H9 (cell line): ENCODE data around the gene MFRP. TPM values are rescaled to one million over a fixed set of nuclear protein-coding genes. Genes with fewer than 3 reads are reported as not detected.

Experiments used
- DNase-seq: peaks from one replicate; pipeline ENCODE4 v3.0.0-alpha.2; 2017
- H2AFZ ChIP-seq: one replicate; pipeline ENCODE4 v1.6.1; 2013; ENCODE audit warnings: mild to moderate bottlenecking, low read length, control low read depth, moderate library complexity
- H2AK5ac ChIP-seq: 2 replicates; pipeline ENCODE4 v1.6.1; 2013; ENCODE audit warnings: low read length, control low read depth, mixed read lengths; ENCODE audit not compliant: insufficient read length
- H2BK120ac ChIP-seq: one replicate; pipeline ENCODE4 v1.6.1; 2013; ENCODE audit warnings: low read depth, mild to moderate bottlenecking, low read length, control low read depth, inconsistent platforms; ENCODE audit not compliant: poor library complexity, severe bottlenecking
- H2BK12ac ChIP-seq: 2 replicates; pipeline ENCODE4 v1.6.1; 2013; ENCODE audit warnings: low read length, control low read depth, mixed read lengths, low read depth; ENCODE audit not compliant: insufficient read length
- H2BK15ac ChIP-seq: 2 replicates; pipeline ENCODE4 v1.6.1; 2013; ENCODE audit warnings: low read depth, low read length, control low read depth
- H2BK20ac ChIP-seq: one replicate; pipeline ENCODE4 v1.6.1; 2013; ENCODE audit warnings: low read depth, mild to moderate bottlenecking, low read length, control low read depth, inconsistent platforms; ENCODE audit not compliant: poor library complexity, severe bottlenecking
- H2BK5ac ChIP-seq: 2 replicates; pipeline ENCODE4 v1.6.1; 2013; ENCODE audit warnings: low read length, control low read depth, mixed read lengths; ENCODE audit not compliant: insufficient read length
- H3K14ac ChIP-seq: 2 replicates; pipeline ENCODE4 v1.6.1; 2013; ENCODE audit warnings: low read length, control low read depth; ENCODE audit not compliant: insufficient read depth
- H3K18ac ChIP-seq: 2 replicates; pipeline ENCODE4 v1.6.1; 2013; ENCODE audit warnings: low read depth, mild to moderate bottlenecking, mixed read lengths, low read length, control low read depth; ENCODE audit not compliant: insufficient read length
- H3K23ac ChIP-seq: 2 replicates; pipeline ENCODE4 v1.6.1; 2013; ENCODE audit warnings: low read length, control low read depth, mixed read lengths, low read depth; ENCODE audit not compliant: insufficient read length
- H3K23me2 ChIP-seq: 2 replicates; pipeline ENCODE4 v1.6.1; 2013; ENCODE audit warnings: low read depth, mild to moderate bottlenecking, mixed read lengths, low read length, control low read depth; ENCODE audit not compliant: insufficient read length, poor library complexity, severe bottlenecking
- H3K27ac ChIP-seq: 2 replicates; pipeline ENCODE4 v1.5.1; 2013; ENCODE audit warnings: low read length, control low read depth, mixed read lengths, low read depth; ENCODE audit not compliant: insufficient read length
- H3K27me3 ChIP-seq: 2 replicates; pipeline ENCODE4 v1.6.1; 2013; ENCODE audit warnings: low read length, control low read depth, inconsistent platforms; ENCODE audit not compliant: insufficient read depth
- H3K4ac ChIP-seq: 2 replicates; pipeline ENCODE4 v1.6.1; 2013; ENCODE audit warnings: low read depth, mild to moderate bottlenecking, control low read depth, inconsistent platforms, low read length, moderate library complexity
- H3K4me1 ChIP-seq: 2 replicates; pipeline ENCODE4 v1.6.1; 2013; ENCODE audit warnings: low read length, control low read depth, inconsistent platforms; ENCODE audit not compliant: insufficient read depth
- H3K4me2 ChIP-seq: 2 replicates; pipeline ENCODE4 v1.6.1; 2013; ENCODE audit warnings: low read length, control low read depth, mixed read lengths; ENCODE audit not compliant: insufficient read length, insufficient read depth
- H3K56ac ChIP-seq: 2 replicates; pipeline ENCODE4 v1.6.1; 2013; ENCODE audit warnings: low read depth, mild to moderate bottlenecking, mixed read lengths, low read length, control low read depth; ENCODE audit not compliant: insufficient read length
- H3K79me1 ChIP-seq: 2 replicates; pipeline ENCODE4 v1.6.1; 2013; ENCODE audit warnings: low read depth, mild to moderate bottlenecking, moderate library complexity, low read length, control low read depth, inconsistent platforms; ENCODE audit not compliant: insufficient read depth, poor library complexity, severe bottlenecking
- H3K79me2 ChIP-seq: 2 replicates; pipeline ENCODE4 v1.6.1; 2013; ENCODE audit warnings: low read length, control low read depth, inconsistent platforms; ENCODE audit not compliant: insufficient read depth
- H3K9ac ChIP-seq: 2 replicates; pipeline ENCODE4 v1.6.1; 2013; ENCODE audit warnings: low read length, control low read depth, mixed read lengths; ENCODE audit not compliant: insufficient read length; ENCODE audit errors: extremely low read depth
- H3K9me3 ChIP-seq: one replicate; pipeline ENCODE4 v1.6.1; 2013; ENCODE audit warnings: low read depth, low read length, inconsistent platforms; ENCODE audit not compliant: control insufficient read depth
- H3T11ph ChIP-seq: one replicate; pipeline ENCODE4 v1.6.1; 2013; ENCODE audit warnings: mild to moderate bottlenecking, low read length, control low read depth, inconsistent platforms
- H4K20me1 ChIP-seq: one replicate; pipeline ENCODE4 v1.6.1; 2013; ENCODE audit not compliant: control insufficient read depth, insufficient read length, insufficient read depth
- H4K5ac ChIP-seq: 2 replicates; pipeline ENCODE4 v1.6.1; 2013; ENCODE audit warnings: low read depth, mild to moderate bottlenecking, mixed read lengths, low read length, control low read depth; ENCODE audit not compliant: insufficient read length
- H4K8ac ChIP-seq: replicated peaks from 2 replicates; pipeline ENCODE4 v1.6.1; 2013; ENCODE audit warnings: low read length, control low read depth, mixed read lengths, low read depth; ENCODE audit not compliant: insufficient read length
- H4K91ac ChIP-seq: 2 replicates; pipeline ENCODE4 v1.6.1; 2013; ENCODE audit warnings: low read depth, mild to moderate bottlenecking, moderate library complexity, mixed read lengths, low read length, control low read depth; ENCODE audit not compliant: insufficient read length
- H3K27ac Mint-ChIP-seq, 3 experiments: 2 replicates in 2 of 3; 3 replicates in 1 of 3; pipeline ENCODE4 v1.8.0; 2020 to 2021; ENCODE audit warnings: mixed read lengths in 3 of 3, mild to moderate bottlenecking in 1 of 3, moderate library complexity in 1 of 3
- H3K27me3 Mint-ChIP-seq: 2 replicates; pipeline ENCODE4 v1.8.0; 2021; ENCODE audit warnings: low read depth, mild to moderate bottlenecking, moderate library complexity, mixed read lengths
- H3K36me3 Mint-ChIP-seq, 3 experiments: 2 replicates in 2 of 3; 3 replicates in 1 of 3; pipeline ENCODE4 v1.8.0; 2020 to 2021; ENCODE audit warnings: low read depth in 3 of 3, mixed read lengths in 3 of 3; ENCODE audit not compliant: insufficient read depth in 1 of 3
- H3K4me1 Mint-ChIP-seq, 2 experiments: 2 replicates each; pipeline ENCODE4 v1.8.0; 2020; ENCODE audit warnings: mixed read lengths in 2 of 2
- H3K4me3 Mint-ChIP-seq, 2 experiments: 2 replicates in 1 of 2; 3 replicates in 1 of 2; pipeline ENCODE4 v1.8.0; 2020 to 2021; ENCODE audit warnings: mild to moderate bottlenecking in 2 of 2, mixed read lengths in 2 of 2, moderate library complexity in 1 of 2
- H3K9me3 Mint-ChIP-seq, 2 experiments: 2 replicates in 1 of 2; 3 replicates in 1 of 2; pipeline ENCODE4 v1.8.0; 2020; ENCODE audit warnings: mild to moderate bottlenecking in 2 of 2, mixed read lengths in 2 of 2, moderate library complexity in 1 of 2
- CTCF ChIP-seq: fragments of 200-600 bp; sonication (generic); conservative IDR thresholded peaks from 3 replicates; pipeline ENCODE4 v1.8.0; 2021; ENCODE audit warnings: antibody characterized with exemption, mild to moderate bottlenecking
- WGBS: extraction: QIAGEN DNeasy Blood & Tissue Kit; methylation state at CpG from one replicate; pipeline ENCODE4 v1.1.7; 2013; ENCODE audit warnings: missing lambda C conversion rate, low lambda C conversion rate, mixed read lengths; ENCODE audit not compliant: insufficient read length; ENCODE audit errors: extremely low coverage; 5-methylcytosine and 5-hydroxymethylcytosine counted together
- total RNA-seq: library from RNA; stranded (reverse); gene quantifications from 2 replicates; pipeline ENCODE4 v1.2.1, GENCODE V29; 2021

The MFRP gene
- total RNA-seq, 1 experiment from 2014 or later: not detected

- no peak overlapping the region for H4K5ac ChIP-seq
- peaks cover 11% of the 10 kb centered on the region for H3K27me3 Mint-ChIP-seq
- no peaks in the 10 kb centered on the region for H3K4me1 ChIP-seq
- no peak overlapping the region for H3K9ac ChIP-seq
- no peak overlapping the region for H3K27ac ChIP-seq
- H2BK15ac ChIP-seq: no peak overlapping the region
- H3K14ac ChIP-seq: no peak overlapping the region
- H4K20me1 ChIP-seq: no peaks in the 10 kb centered on the region
- H3K4me2 ChIP-seq: no peak overlapping the region
- H3K27ac Mint-ChIP-seq: peak overlapping the region in 2 of 3 experiments; percentile 73 to 81; a peak in 3 of 7 replicates
- no peak overlapping the region for H3K56ac ChIP-seq
- no peaks in the 10 kb centered on the region for H3K9me3 ChIP-seq
- WGBS: no CpG with 5 or more reads among the region's 17 CpGs
- H3K36me3 Mint-ChIP-seq: peaks cover 3 to 51% (median 28%) of the 10 kb centered on the region in 3 experiments; a peak in 5 of 7 replicates
- H4K8ac ChIP-seq: no peak overlapping the region
- H3K27me3 ChIP-seq: no peaks in the 10 kb centered on the region
- no peaks in the 10 kb centered on the region for H3K79me1 ChIP-seq
- H3K9me3 Mint-ChIP-seq: no peaks in the 10 kb centered on the region
- no peaks in the 10 kb centered on the region for H3K23me2 ChIP-seq
- H3K18ac ChIP-seq: no peak overlapping the region
- no peak for TF ChIP-seq CTCF
- H2BK120ac ChIP-seq: no peak overlapping the region
- no peak overlapping the region for H2BK20ac ChIP-seq
- no peak for DNase-seq
- no peak overlapping the region for H2AFZ ChIP-seq
- no peak overlapping the region for H3K4me3 Mint-ChIP-seq
- H4K91ac ChIP-seq: no peak overlapping the region
- no peak overlapping the region for H3K4ac ChIP-seq
- H2BK5ac ChIP-seq: no peak overlapping the region
- no peak overlapping the region for H3K23ac ChIP-seq
- no peak overlapping the region for H3T11ph ChIP-seq
- H2BK12ac ChIP-seq: no peak overlapping the region
- H3K79me2 ChIP-seq: no peaks in the 10 kb centered on the region
- peaks cover 13 to 24% of the 10 kb centered on the region in 2 experiments for H3K4me1 Mint-ChIP-seq
- H2AK5ac ChIP-seq: no peak overlapping the region
Observed at GRCh38 chr11:119309953-119310681, 36.4 kb downstream of the MFRP start.
